K562 (cell line): ENCODE results near the gene FBP1. TPM values are rescaled to one million over a fixed set of nuclear protein-coding genes. Genes with fewer than 3 reads are reported as not detected.
A peak's percentile ranks its signal among the peaks of the same experiment; 100 is the strongest.

Experiments
- ATAC-seq: fragments of 200-7000 bp; cut with Tn5 transposase; 3 replicates; pipeline ENCODE4 v1.9.1; 2020; ENCODE audit warnings: moderate library complexity
- BruUV-seq: library from RNA; stranded (reverse); fragments of 400-500 nt; replicated peaks from 2 replicates; lab custom pipeline; 2021; lab: Mats Ljungman, UMichigan
- CTCF ChIA-PET: fragments of 300-600 bp; formaldehyde crosslinking; extraction: SDS; loops from one replicate; lab custom pipeline; 2021; ENCODE audit warnings: low intra/inter-chr PET ratio; lab: Yijun Ruan, JAX
- POLR2A ChIA-PET: fragments of 300-600, 350-650 bp; sonication (Branson Sonifier 250); formaldehyde crosslinking; extraction: SDS; loops from one replicate; lab custom pipeline; 2021; ENCODE audit warnings: antibody characterized with exemption, inconsistent platforms; lab: Yijun Ruan, JAX
- DNase-seq, 4 experiments: peaks; one replicate each; pipeline versions ENCODE4 v3.0.0 to v3.0.0-alpha.2; 2011 to 2018; ENCODE audit warnings: low spot score in 3 of 4, mixed read lengths in 3 of 4; ENCODE audit errors: extremely low read depth in 1 of 4
- FAIRE-seq: peaks from 2 replicates; lab custom pipeline; 2011; peaks lifted over from hg19 to GRCh38; lab: Jason Lieb, UNC
- H2AFZ ChIP-seq: 2 replicates; pipeline ENCODE4 v1.6.0; 2011; ENCODE audit warnings: low read depth, low read length, control low read depth, inconsistent platforms
- H3K27ac ChIP-seq: fragments of 200-600 bp; 3 replicates; pipeline ENCODE4 v1.8.0; 2011; ENCODE audit warnings: low read depth, mild to moderate bottlenecking, control low read depth, inconsistent platforms, low read length, moderate library complexity, mixed read lengths; ENCODE audit errors: extremely low read depth
- H3K27me3 ChIP-seq, 2 experiments: fragments of 300-600 bp in 1 of 2; 2 replicates in 1 of 2; 3 replicates in 1 of 2; pipeline versions ENCODE4 v1.6.0 to v1.8.0; 2011; ENCODE audit warnings: inconsistent platforms in 2 of 2, low read length in 2 of 2, mild to moderate bottlenecking in 1 of 2, mixed read lengths in 1 of 2, moderate library complexity in 1 of 2; ENCODE audit not compliant: control insufficient read depth in 2 of 2, insufficient read depth in 2 of 2
- H3K36me3 ChIP-seq: fragments of 300-600 bp; 3 replicates; pipeline ENCODE4 v1.8.0; 2011; ENCODE audit warnings: mild to moderate bottlenecking, low read length, inconsistent platforms; ENCODE audit not compliant: control insufficient read depth, insufficient read depth
- H3K4me1 ChIP-seq, 2 experiments: fragments of 200-600 bp in 1 of 2; replicated peaks in 1 of 2; 2 replicates in 1 of 2; 3 replicates in 1 of 2; pipeline versions ENCODE4 v1.5.1 to v1.8.0; 2011; ENCODE audit warnings: inconsistent platforms in 2 of 2, low read length in 2 of 2, mild to moderate bottlenecking in 1 of 2, mixed read lengths in 1 of 2, moderate library complexity in 1 of 2; ENCODE audit not compliant: control insufficient read depth in 2 of 2, insufficient read depth in 2 of 2
- H3K4me2 ChIP-seq: 2 replicates; pipeline ENCODE4 v1.6.1; 2011; ENCODE audit warnings: low read length, control low read depth, inconsistent platforms, mixed read lengths; ENCODE audit not compliant: insufficient read depth
- H3K4me3 ChIP-seq: fragments of 200-600 bp; sonication (generic), shearing (Covaris generic); 2 replicates; pipeline ENCODE4 v1.5.1; 2016; ENCODE audit warnings: control low read depth, inconsistent platforms
- H3K79me2 ChIP-seq: fragments of 200-600 bp; 3 replicates; pipeline ENCODE4 v1.8.0; 2011; ENCODE audit warnings: low read length, inconsistent platforms; ENCODE audit not compliant: control insufficient read depth, insufficient read depth
- H3K9ac ChIP-seq, 2 experiments: 2 replicates each; pipeline versions ENCODE4 v1.6.0 to v1.6.1; 2011; ENCODE audit warnings: low read depth in 2 of 2, low read length in 2 of 2, control low read depth in 1 of 2, inconsistent platforms in 1 of 2, mild to moderate bottlenecking in 1 of 2, mixed read lengths in 1 of 2; ENCODE audit not compliant: insufficient read depth in 1 of 2
- H3K9me1 ChIP-seq: one replicate; pipeline ENCODE4 v1.6.0; 2011; ENCODE audit warnings: inconsistent platforms, mild to moderate bottlenecking, low read length, moderate library complexity; ENCODE audit not compliant: control insufficient read depth, insufficient read depth
- H3K9me3 ChIP-seq: replicated peaks from 2 replicates; pipeline ENCODE4 v1.5.1; 2011; ENCODE audit warnings: low read depth, low read length, inconsistent platforms; ENCODE audit not compliant: control insufficient read depth, insufficient read depth
- H4K20me1 ChIP-seq: replicated peaks from 2 replicates; pipeline ENCODE4 v1.6.1; 2011; ENCODE audit warnings: low read length, inconsistent platforms, mixed read lengths; ENCODE audit not compliant: control insufficient read depth, insufficient read depth
- CBFA2T3 ChIP-seq: fragments of 450-650 bp; IDR thresholded peaks from 2 replicates; pipeline ENCODE4 v1.6.1; 2017
- GATA2 ChIP-seq: sonication (generic); formaldehyde crosslinking; IDR thresholded peaks from 2 replicates; pipeline ENCODE4 v1.4.0; 2020; ENCODE audit warnings: mild to moderate bottlenecking, missing genetic modification reagents
- GTF3C2 ChIP-seq: IDR thresholded peaks from 3 replicates; pipeline ENCODE4 v1.6.1; 2011; ENCODE audit warnings: borderline replicate concordance, mild to moderate bottlenecking, moderate library complexity; ENCODE audit not compliant: insufficient read length; ENCODE audit errors: extremely low read depth
- HDGF ChIP-seq: fragments of 450-650 bp; IDR thresholded peaks from 2 replicates; pipeline ENCODE4 v1.6.1; 2016
- HOXB6 ChIP-seq: fragments of 250-450 bp; sonication (Bioruptor Pico); IDR thresholded peaks from 2 replicates; pipeline ENCODE4 v1.5.1; 2022; ENCODE audit warnings: mild to moderate bottlenecking, borderline replicate concordance
- MBD1 ChIP-seq: fragments of 250-450 bp; sonication (Bioruptor Pico); IDR thresholded peaks from 2 replicates; pipeline ENCODE4 v1.8.0; 2022; ENCODE audit warnings: inconsistent platforms
- MBD2 ChIP-seq: sonication (generic); IDR thresholded peaks from 2 replicates; pipeline ENCODE4 v1.6.1; 2016; ENCODE audit warnings: low read depth, borderline replicate concordance
- MLLT1 ChIP-seq, 2 experiments: fragments of 450-650 bp; IDR thresholded peaks; 2 replicates each; pipeline ENCODE4 v1.6.1; 2016
- POLR2G ChIP-seq: fragments of 200-400 bp; formaldehyde crosslinking; IDR thresholded peaks from 2 replicates; pipeline ENCODE4 v1.6.1; 2017; ENCODE audit warnings: low read depth, mild to moderate bottlenecking, antibody characterized with exemption, low read length, moderate library complexity
- SETDB1 ChIP-seq: IDR thresholded peaks from one replicate; pipeline ENCODE4 v1.6.1; 2012; ENCODE audit warnings: low read length, control low read depth, inconsistent platforms
- SIX5 ChIP-seq, 2 experiments: IDR thresholded peaks; 2 replicates each; pipeline ENCODE4 v1.6.1; 2011; ENCODE audit warnings: low read length in 2 of 2, borderline replicate concordance in 1 of 2, low read depth in 1 of 2, mild to moderate bottlenecking in 1 of 2, moderate library complexity in 1 of 2; ENCODE audit not compliant: insufficient read depth in 1 of 2
- TAF9B ChIP-seq: fragments of 450-650 bp; IDR thresholded peaks from 2 replicates; pipeline ENCODE4 v1.6.1; 2018; ENCODE audit warnings: mild to moderate bottlenecking; ENCODE audit not compliant: partially characterized antibody
- ZBED1 ChIP-seq: IDR thresholded peaks from 2 replicates; pipeline ENCODE4 v1.6.1; 2014
- ZFPM2 ChIP-seq: fragments of 250-450 bp; sonication (Bioruptor Pico); IDR thresholded peaks from 2 replicates; pipeline ENCODE4 v1.5.1; 2022; ENCODE audit warnings: mild to moderate bottlenecking
- ZNF77 ChIP-seq: fragments of 250-450 bp; sonication (Bioruptor Pico); IDR thresholded peaks from 2 replicates; pipeline ENCODE4 v1.5.0; 2020
- WGBS: fragments of 100-300 bp; shearing (Covaris generic); methylation state at CpG from one replicate; pipeline ENCODE4 v1.1.6; 2016; ENCODE audit warnings: low coverage, mixed read lengths; ENCODE audit not compliant: insufficient coverage; ENCODE audit errors: missing lambda C conversion rate; 5-methylcytosine and 5-hydroxymethylcytosine counted together
- in situ Hi-C: fragments of 300-500 bp; cut with MboI; formaldehyde crosslinking; loops from 4 replicates; pipeline ENCODE4 v1.15.0; 2018; ENCODE audit warnings: inconsistent platforms, mixed read lengths
- intact Hi-C: fragments of 100-400 bp; cut with micrococcal nuclease; formaldehyde crosslinking; loops from 2 replicates; pipeline ENCODE4 v1.14.2; 2022
- polyA plus RNA-seq, 8 experiments: library from polyadenylated mRNA; depleted of rRNA in 4 of 8; stranded (reverse) in 5 of 8; unstranded in 3 of 8; fragments of >200 nt; fragmentation: Nextera tagmentation in 2 of 8; fragmentation: Illumina TruSeq in 1 of 8; extraction: Ambion mirVana in 2 of 8; extraction: Trizol in 1 of 8; gene quantifications; 2 replicates each; pipeline versions ENCODE4 v1.2.1 to v1.2.3, GENCODE V29; 2011 to 2014; ENCODE audit warnings: inconsistent platforms in 1 of 8, missing spikeins in 1 of 8
- total RNA-seq, 7 experiments: library from RNA; depleted of rRNA in 6 of 7; stranded (reverse); fragments of >200 nt in 6 of 7; fragmentation: Illumina TruSeq in 2 of 7; extraction: Trizol in 2 of 7; gene quantifications; 2 replicates each; pipeline versions ENCODE4 v1.2.1 to v1.2.3, GENCODE V29; 2011 to 2021; ENCODE audit warnings: low replicate concordance in 1 of 7

The FBP1 gene
- total and polyA plus RNA-seq, 9 of the 15 experiments (the other 6 are each of a cell fraction or from before 2014, with no cell fraction given): 0.24 TPM; not detected in 8

GRCh38 chr9:94554078-94554438, 85.3 kb downstream of the FBP1 start:
- TF ChIP-seq SETDB1: no peak
- no peak for TF ChIP-seq ZNF77
- TF ChIP-seq MBD2: no peak
- TF ChIP-seq TAF9B: no peak
- no peak for TF ChIP-seq GTF3C2
- no peak for TF ChIP-seq HDGF
- TF ChIP-seq MBD1 (CRISPR knock-in tag): no peak
- no peak for TF ChIP-seq GATA2
- TF ChIP-seq ZBED1: no peak
- peak; percentile 23; the same call in 1 of the 2 replicates for TF ChIP-seq CBFA2T3
- TF ChIP-seq POLR2G: 0 out of 2 replicates have a peak, but pooled peaks have one; percentile 2
- no peak for TF ChIP-seq HOXB6
- TF ChIP-seq SIX5 (IDR thresholded peaks at IDR 0.05; ENCODE audit: borderline replicate concordance in 1 of 2, insufficient read depth in 1 of 2, low read depth in 1 of 2, low read length in 2 of 2): no peak
- TF ChIP-seq MLLT1 (IDR thresholded peaks at IDR 0.05): no peak
- TF ChIP-seq ZFPM2 (CRISPR knock-in tag): no peak
- TF ChIP-seq, all 486 proteins: peak for 2
- FAIRE-seq: no peak
- 2% methylated on average over 13 of the region's 16 CpGs for WGBS

More at GRCh38 chr9:94554078-94554438, 85.3 kb downstream of the FBP1 start:
- Histone ChIP-seq H4K20me1 (no peaks in the 10 kb centered on the region), H3K9ac (peak overlapping the region in 1 of 2 experiments; percentile 87; a peak in 2 of 4 replicates), H3K27me3 (peaks cover 14 to 29% of the 10 kb centered on the region in 2 experiments), H3K4me1 (peaks cover 3 to 24% of the 10 kb centered on the region in 2 experiments; a peak in 4 of 5 replicates), H3K36me3 (no peaks in the 10 kb centered on the region), H3K9me3 (no peaks in the 10 kb centered on the region; the same call in 1 of the 2 replicates), H3K9me1 (no peaks in the 10 kb centered on the region), H3K4me2 (peak overlapping the region; percentile 73), H3K27ac (no peak overlapping the region), H3K79me2 (no peaks in the 10 kb centered on the region), H2AFZ (peak overlapping the region; percentile 91; the same call in 1 of the 2 replicates), H3K4me3 (peak overlapping the region; percentile 34)
- intact Hi-C loops: loop anchor here (1.0 to 10.0 kb wide), 3 partner anchors 49 to 571 kb away; no protein-coding TSS in a partner anchor
- in situ Hi-C loops: no loop called here
- no TSS peak for BruUV-seq
- ATAC-seq: peak; percentile 76
- POLR2A ChIA-PET: interaction anchor here (0.6 to 0.7 kb wide), 4 partner anchors 12 to 1532 kb away, joined by 3 read pairs; no protein-coding TSS in a partner anchor
- DNase-seq: peak in 3 of 4 experiments; percentile 57 to 64 (median 62)
- CTCF ChIA-PET: interaction anchor here (0.8 to 1.1 kb wide), 2 partner anchors 50 to 577 kb away, joined by 3 to 4 read pairs; no protein-coding TSS in a partner anchor
